HFF-Myc (cell line): ENCODE measurements around the gene SCARB1.

Experiments
- DNase-seq: peaks from one replicate; pipeline ENCODE4 v3.0.0-alpha.2; 2011; ENCODE audit warnings: low read depth; ENCODE audit errors: extremely low read depth
- H3K4me3 ChIP-seq: replicated peaks from 2 replicates; pipeline ENCODE4 v1.5.1; 2011; ENCODE audit warnings: low read depth, mild to moderate bottlenecking, control low read depth, low read length
- TF ChIP-seq, protein P1 (sequence below): IDR thresholded peaks from 2 replicates; pipeline ENCODE4 v1.5.1; 2012; ENCODE audit warnings: mild to moderate bottlenecking, low read depth, low read length, control low read depth; ENCODE audit errors: missing control alignments

SCARB1 gene

DNA sequence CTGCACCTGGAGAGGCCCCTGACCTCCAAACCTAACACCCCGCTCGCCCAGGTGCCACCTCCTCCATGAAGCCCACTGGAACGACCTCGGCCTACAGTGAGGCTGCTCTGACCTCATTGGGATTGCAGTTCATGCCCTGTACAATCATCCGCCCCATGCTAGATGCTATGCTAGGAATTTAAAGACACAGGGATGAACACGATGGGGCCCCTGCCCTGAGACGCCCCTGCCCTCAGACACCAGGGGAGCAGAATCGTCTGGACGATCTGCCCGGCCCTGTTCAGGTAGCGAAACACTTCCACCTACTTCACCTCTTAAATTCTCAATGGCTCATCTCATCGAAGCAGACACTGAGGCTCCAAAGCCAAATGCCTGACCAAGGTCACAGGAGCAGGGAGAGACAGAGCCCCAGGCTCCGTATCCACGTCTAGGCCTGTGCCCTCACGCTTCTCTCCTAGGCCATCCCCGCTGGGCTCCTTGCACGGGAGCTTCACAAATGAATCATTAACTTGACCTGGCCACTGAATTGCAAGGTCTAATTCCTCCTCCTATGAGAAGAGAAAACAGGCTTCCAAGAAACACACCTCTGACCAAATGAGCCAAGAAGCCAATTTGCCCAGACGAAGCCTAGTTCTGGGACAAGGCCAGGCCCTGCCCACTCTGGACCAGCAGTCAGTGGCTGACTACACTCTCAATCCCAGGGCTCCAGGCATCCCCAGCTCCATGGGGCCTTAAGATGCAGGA is 35.2 kb downstream of the SCARB1 start:
- TF ChIP-seq, protein P1, sequence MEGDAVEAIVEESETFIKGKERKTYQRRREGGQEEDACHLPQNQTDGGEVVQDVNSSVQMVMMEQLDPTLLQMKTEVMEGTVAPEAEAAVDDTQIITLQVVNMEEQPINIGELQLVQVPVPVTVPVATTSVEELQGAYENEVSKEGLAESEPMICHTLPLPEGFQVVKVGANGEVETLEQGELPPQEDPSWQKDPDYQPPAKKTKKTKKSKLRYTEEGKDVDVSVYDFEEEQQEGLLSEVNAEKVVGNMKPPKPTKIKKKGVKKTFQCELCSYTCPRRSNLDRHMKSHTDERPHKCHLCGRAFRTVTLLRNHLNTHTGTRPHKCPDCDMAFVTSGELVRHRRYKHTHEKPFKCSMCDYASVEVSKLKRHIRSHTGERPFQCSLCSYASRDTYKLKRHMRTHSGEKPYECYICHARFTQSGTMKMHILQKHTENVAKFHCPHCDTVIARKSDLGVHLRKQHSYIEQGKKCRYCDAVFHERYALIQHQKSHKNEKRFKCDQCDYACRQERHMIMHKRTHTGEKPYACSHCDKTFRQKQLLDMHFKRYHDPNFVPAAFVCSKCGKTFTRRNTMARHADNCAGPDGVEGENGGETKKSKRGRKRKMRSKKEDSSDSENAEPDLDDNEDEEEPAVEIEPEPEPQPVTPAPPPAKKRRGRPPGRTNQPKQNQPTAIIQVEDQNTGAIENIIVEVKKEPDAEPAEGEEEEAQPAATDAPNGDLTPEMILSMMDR, result no peak
- no peak overlapping the region for H3K4me3 ChIP-seq
- no peak for DNase-seq

DNA sequence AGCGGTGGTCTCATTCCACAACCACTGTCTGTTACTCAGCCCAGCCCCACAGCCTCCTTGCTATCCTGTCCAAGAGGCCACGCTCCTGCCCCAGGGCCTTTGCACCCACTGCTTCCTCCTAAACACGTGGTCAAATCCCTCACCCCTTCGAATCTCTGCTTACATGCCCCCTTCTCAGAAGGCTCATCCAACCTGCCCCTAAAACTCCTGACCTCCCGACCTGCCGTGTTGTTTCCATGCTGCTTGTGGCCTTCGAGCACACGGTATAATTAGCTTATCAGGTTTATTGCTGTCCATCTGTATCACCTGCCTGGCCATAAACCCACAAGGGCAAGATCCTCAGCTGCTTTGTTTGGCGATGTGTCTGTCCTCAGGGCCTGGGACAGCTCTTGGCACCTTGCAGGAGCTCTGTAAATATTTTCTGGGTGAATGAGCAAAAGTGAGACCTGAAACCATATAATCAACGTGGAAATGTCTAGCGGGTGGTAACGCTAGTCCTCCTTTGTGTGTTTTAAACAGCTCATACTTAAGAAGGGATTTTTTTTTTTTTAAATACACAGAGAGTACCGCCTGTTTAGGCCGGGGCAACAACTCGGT is 36.0 kb downstream of the SCARB1 start:
- DNase-seq, result no peak
- H3K4me3 ChIP-seq, result no peak overlapping the region
- TF ChIP-seq, protein P1, result no peak

DNA sequence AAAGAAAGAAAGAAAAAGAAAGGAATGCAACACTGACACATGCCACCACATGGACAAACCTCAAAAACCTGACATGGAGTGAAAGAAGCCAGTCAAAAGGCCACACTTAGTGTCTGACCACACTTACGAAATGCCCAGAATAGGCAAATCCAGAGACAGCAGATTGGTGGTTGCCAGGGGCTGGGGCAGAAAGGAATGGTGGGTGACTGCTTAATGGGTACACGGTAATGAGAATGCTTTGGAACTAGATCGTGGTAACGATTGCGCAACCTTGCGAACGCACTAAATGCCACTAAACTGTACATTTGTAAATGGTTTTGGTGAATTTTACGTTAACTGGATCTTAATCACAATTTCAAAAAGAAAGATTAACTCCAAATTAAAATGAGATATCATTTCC is 39.5 kb downstream of the SCARB1 start:
- no peak for DNase-seq
- TF ChIP-seq, protein P1, result no peak
- no peak overlapping the region for H3K4me3 ChIP-seq

DNA sequence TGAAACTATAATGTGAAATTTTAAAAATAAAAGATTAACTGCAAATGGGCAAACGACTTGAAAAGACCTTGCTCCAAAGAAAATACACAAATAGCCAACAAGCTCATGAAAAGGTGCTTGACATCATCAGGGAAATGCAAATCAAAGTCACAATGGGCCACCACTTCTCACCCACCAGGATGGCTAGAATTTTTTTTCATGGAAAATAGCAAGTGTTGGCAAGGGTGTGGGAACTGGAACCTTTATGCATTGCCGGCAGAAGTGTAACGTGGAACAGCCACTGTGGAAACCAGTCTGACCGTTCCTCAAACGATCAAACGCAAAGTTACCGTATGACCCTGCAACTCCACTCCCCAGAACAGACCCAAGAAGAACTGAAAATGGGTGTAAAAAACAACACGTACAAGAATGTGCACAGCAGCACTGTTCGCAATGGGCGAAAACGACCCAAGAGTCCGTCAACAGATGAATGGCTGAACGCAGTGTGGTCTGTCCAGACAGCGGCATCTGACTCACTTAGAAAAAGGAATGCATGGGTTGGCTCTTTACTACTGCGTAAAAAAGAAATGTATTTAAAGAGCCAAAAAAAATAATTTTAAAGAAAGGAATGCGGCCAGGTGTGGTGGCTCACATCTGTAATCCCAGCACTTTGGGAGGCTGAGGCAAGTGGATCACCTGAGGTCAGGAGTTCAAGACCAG is 40.2 kb downstream of the SCARB1 start:
- H3K4me3 ChIP-seq, result no peak overlapping the region
- TF ChIP-seq, protein P1, result no peak
- no peak for DNase-seq

DNA sequence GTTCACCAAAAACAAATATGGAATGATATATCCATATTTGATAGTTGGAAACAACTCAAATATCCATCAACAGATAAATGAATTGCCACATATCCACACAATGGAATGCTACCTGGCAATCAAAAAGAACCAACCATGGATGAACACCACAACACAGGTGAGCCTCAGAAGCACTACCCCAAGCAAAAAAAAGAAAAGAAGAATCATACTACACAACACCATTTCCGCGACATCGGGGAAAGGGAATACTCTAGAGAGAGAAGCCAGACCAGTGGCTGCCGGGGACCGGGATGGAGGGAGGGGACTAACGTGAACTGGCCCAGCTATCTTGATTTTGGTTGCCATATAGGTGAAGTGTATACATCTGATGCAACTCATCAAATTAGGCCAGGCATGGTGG is 41.4 kb downstream of the SCARB1 start:
- DNase-seq, result no peak
- TF ChIP-seq, protein P1, result no peak
- no peak overlapping the region for H3K4me3 ChIP-seq

DNA sequence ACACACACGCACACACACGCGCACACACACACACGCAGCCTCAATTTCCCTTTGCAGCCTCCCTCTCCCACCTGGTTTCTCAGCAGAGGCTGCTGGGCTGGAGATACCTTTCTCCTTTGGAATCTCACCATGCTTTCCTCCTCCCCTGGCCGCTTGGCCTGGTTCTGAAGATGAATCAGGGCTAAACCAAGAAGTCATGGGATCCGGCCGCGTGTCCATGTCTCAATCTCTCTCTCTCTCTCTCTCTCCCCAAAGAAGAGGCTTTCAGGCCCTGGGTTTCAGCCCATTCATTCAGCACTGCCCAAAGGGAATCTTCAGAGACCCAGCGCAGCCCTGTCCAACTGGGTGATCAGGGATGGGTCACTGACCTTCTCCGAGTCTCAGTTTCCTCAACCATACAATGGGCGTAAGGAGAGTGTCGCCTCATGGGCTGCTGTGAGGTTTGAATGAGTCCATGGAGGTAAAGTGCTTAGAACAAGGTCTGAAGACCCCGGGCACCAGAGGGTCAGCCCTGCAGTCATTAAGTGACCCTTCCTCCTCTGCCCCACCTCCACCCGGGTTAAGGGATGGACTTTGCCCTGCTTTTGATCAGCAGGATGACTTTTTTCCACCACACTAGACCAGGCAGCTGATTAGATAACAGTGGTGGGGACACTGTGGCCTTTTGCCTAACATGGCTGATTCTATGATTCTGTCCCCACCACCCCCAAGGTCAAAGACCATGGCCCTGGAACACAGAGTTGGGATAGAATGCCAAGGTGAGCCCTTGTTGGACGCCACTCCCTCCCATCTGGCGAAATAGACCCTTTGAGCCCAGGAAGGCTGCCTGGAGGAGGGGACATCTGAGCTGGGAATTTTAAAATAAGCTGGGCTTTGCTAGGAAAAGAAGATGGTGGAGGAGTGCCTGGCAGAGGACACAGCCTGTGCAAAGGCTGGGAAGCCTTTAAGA is 42.1 kb downstream of the SCARB1 start:
- H3K4me3 ChIP-seq, result no peak overlapping the region
- TF ChIP-seq, protein P1, result no peak
- no peak for DNase-seq
